Measurements from ENCODE around the gene SERPINB8. TPM values are rescaled to one million over a fixed set of nuclear protein-coding genes. Genes with fewer than 3 reads are reported as not detected.
A peak's percentile ranks its signal among the peaks of the same experiment; 100 is the strongest.

SERPINB8 gene
- total and polyA plus RNA-seq, 7 donors = 2.2 to 21.7 (median 7.1) TPM

- WGBS, 2 donors = 84 to 90% methylated on average over 5 of the region's 5 CpGs
- Histone ChIP-seq H3K9me3 (no peaks in the 10 kb centered on the region), H3K27me3 (no peaks in the 10 kb centered on the region), H3K36me3 (no peaks in the 10 kb centered on the region), H3K4me1 (peaks cover 0 to 12% (median 8%) of the 10 kb centered on the region in 4 donors), H3K4me3 (no peak overlapping the region), H3K27ac (no peak overlapping the region)
- DNase-seq = no peak
- intact Hi-C loops (cut with DNase I) = no loop called here
- TF ChIP-seq CTCF (IDR thresholded peaks at IDR 0.05) = no peak
- TF ChIP-seq POLR2AphosphoS5 (IDR thresholded peaks at IDR 0.05) = no peak
- TF ChIP-seq EP300 (IDR thresholded peaks at IDR 0.05) = no peak
- no peak for TF ChIP-seq POLR2A (IDR thresholded peaks at IDR 0.05)
These were observed 2.1 kb downstream of the SERPINB8 start for GRCh38 chr18:63972002-63972376.

GRCh38 chr18:63974991-63975390 is 5.1 kb downstream of the SERPINB8 start:
- TF ChIP-seq EP300 (IDR thresholded peaks at IDR 0.05) (no peak), POLR2AphosphoS5 (IDR thresholded peaks at IDR 0.05) (no peak), CTCF (IDR thresholded peaks at IDR 0.05) (no peak), POLR2A (IDR thresholded peaks at IDR 0.05) (no peak)
- H3K27ac ChIP-seq = no peak overlapping the region
- H3K4me3 ChIP-seq = no peak overlapping the region
- H3K36me3 ChIP-seq = no peaks in the 10 kb centered on the region
- WGBS, 2 donors = 19 to 35% methylated on average over 2 of the region's 2 CpGs
- intact Hi-C loops (cut with DNase I) = no loop called here
- no peaks in the 10 kb centered on the region for H3K27me3 ChIP-seq
- DNase-seq = no peak
- no peaks in the 10 kb centered on the region for H3K9me3 ChIP-seq
- H3K4me1 ChIP-seq = peaks cover 0 to 14% (median 3%) of the 10 kb centered on the region in 4 donors

GRCh38 chr18:63975628-63976027 is 5.7 kb downstream of the SERPINB8 start:
- Histone ChIP-seq H3K27ac (no peak overlapping the region), H3K4me1 (peaks cover 0 to 19% (median 3%) of the 10 kb centered on the region in 4 donors), H3K4me3 (no peak overlapping the region), H3K36me3 (no peaks in the 10 kb centered on the region), H3K9me3 (no peaks in the 10 kb centered on the region), H3K27me3 (no peaks in the 10 kb centered on the region)
- intact Hi-C loops (cut with DNase I) = no loop called here
- no peak for DNase-seq
- WGBS, 2 donors = 64 to 78% methylated on average over 3 of the region's 3 CpGs
- TF ChIP-seq POLR2A (IDR thresholded peaks at IDR 0.05) = no peak
- no peak for TF ChIP-seq CTCF (IDR thresholded peaks at IDR 0.05)
- TF ChIP-seq EP300 (IDR thresholded peaks at IDR 0.05) = no peak
- no peak for TF ChIP-seq POLR2AphosphoS5 (IDR thresholded peaks at IDR 0.05)

- TF ChIP-seq EP300 (IDR thresholded peaks at IDR 0.05) = no peak
- no peak for TF ChIP-seq POLR2AphosphoS5 (IDR thresholded peaks at IDR 0.05)
- TF ChIP-seq POLR2A (IDR thresholded peaks at IDR 0.05) = no peak
- no peak for TF ChIP-seq CTCF (IDR thresholded peaks at IDR 0.05)
- WGBS, 2 donors = 89 to 94% methylated on average over 3 of the region's 3 CpGs
- Histone ChIP-seq H3K4me3 (no peak overlapping the region), H3K9me3 (no peaks in the 10 kb centered on the region), H3K27me3 (no peaks in the 10 kb centered on the region), H3K27ac (no peak overlapping the region), H3K36me3 (peaks cover 0 to 4% (median 0%) of the 10 kb centered on the region in 4 donors), H3K4me1 (peaks cover 0 to 14% (median 3%) of the 10 kb centered on the region in 4 donors)
- DNase-seq = no peak
- intact Hi-C loops (cut with DNase I) = no loop called here
These were observed 7.2 kb downstream of the SERPINB8 start for GRCh38 chr18:63977040-63977439.

GRCh38 chr18:63979409-63979920 is 9.6 kb downstream of the SERPINB8 start:
- Histone ChIP-seq H3K27ac (peak overlapping the region; percentile 60 to 77 (median 76)), H3K36me3 (peaks cover 0 to 20% (median 0%) of the 10 kb centered on the region in 4 donors), H3K4me3 (peak overlapping the region; percentile 21 to 44 (median 36)), H3K4me1 (peaks cover 0 to 14% (median 3%) of the 10 kb centered on the region in 4 donors), H3K9me3 (no peaks in the 10 kb centered on the region), H3K27me3 (no peaks in the 10 kb centered on the region)
- TF ChIP-seq POLR2A (IDR thresholded peaks at IDR 0.05) (no peak), CTCF (IDR thresholded peaks at IDR 0.05) (peak; percentile 38 to 89 (median 70))
- 13 to 24% methylated on average over 6 of the region's 6 CpGs for WGBS, 2 donors
- DNase-seq = peak; percentile 69
- intact Hi-C loops (cut with DNase I) = loop anchor here (1.0 kb wide), 1 partner anchor 9 kb away; the partner anchor contains the start of gene SERPINB8
